ENCODE data around the gene RFX2.

The RFX2 gene

DNA sequence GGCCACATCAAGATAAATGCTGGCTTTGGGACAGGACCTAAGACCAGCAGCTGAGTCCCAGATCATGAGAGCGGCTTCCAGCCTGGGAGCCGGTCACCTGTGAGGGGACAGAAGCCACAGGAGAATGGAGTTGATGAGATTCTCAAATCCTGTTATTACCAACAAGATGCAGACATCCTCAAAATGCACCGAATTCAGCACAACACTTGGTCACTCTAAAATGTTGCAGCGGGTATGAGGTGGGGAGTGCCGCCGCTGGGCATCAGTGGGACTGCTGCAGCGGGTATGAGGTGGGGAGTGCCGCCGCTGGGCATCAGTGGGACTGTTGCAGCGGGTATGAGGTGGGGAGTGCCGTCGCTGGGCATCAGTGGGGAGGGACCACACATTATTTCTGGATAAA is 153.6 kb downstream of the RFX2 start:
- Histone ChIP-seq H3K27me3 (replicated peaks; ENCODE audit: control insufficient read depth, insufficient read depth, low read length) (no peaks in the 10 kb centered on the region), H3K36me3 (ENCODE audit: control insufficient read depth, insufficient read depth, low read length) (peaks cover 2% of the 10 kb centered on the region), H3K4me3 (replicated peaks; ENCODE audit: low read depth, low read length) (no peak overlapping the region)
- DNase-seq (ENCODE audit: extremely low read depth, insufficient read length) = no peak
- TF ChIP-seq, protein P1, sequence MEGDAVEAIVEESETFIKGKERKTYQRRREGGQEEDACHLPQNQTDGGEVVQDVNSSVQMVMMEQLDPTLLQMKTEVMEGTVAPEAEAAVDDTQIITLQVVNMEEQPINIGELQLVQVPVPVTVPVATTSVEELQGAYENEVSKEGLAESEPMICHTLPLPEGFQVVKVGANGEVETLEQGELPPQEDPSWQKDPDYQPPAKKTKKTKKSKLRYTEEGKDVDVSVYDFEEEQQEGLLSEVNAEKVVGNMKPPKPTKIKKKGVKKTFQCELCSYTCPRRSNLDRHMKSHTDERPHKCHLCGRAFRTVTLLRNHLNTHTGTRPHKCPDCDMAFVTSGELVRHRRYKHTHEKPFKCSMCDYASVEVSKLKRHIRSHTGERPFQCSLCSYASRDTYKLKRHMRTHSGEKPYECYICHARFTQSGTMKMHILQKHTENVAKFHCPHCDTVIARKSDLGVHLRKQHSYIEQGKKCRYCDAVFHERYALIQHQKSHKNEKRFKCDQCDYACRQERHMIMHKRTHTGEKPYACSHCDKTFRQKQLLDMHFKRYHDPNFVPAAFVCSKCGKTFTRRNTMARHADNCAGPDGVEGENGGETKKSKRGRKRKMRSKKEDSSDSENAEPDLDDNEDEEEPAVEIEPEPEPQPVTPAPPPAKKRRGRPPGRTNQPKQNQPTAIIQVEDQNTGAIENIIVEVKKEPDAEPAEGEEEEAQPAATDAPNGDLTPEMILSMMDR (IDR thresholded peaks at IDR 0.05; ENCODE audit: insufficient read depth, low read length, poor library complexity, severe bottlenecking) = no peak

DNA sequence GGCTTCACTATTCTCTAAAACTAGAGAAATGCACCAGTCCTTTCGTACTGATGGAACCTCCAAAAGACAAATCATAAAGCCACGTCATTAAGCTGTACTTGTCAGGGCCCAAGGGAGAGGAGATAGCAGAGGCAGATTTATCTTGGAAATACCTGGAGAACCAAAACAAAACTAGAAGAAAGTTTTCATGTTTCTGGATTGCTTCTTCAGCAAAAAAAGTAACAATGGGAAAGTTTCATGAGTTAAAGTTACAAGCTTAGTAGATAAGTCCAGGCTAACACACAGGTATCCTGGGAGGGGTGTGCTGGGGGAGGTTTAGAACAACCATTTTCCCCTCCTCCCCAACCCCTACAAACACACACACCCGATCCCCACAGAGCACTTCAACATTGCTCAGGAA is 154.0 kb downstream of the RFX2 start:
- Histone ChIP-seq H3K4me3 (replicated peaks; ENCODE audit: low read depth, low read length) (no peak overlapping the region), H3K27me3 (replicated peaks; ENCODE audit: control insufficient read depth, insufficient read depth, low read length) (no peaks in the 10 kb centered on the region), H3K36me3 (ENCODE audit: control insufficient read depth, insufficient read depth, low read length) (peaks cover 2% of the 10 kb centered on the region)
- DNase-seq (ENCODE audit: extremely low read depth, insufficient read length) = no peak
- TF ChIP-seq, protein P1 (IDR thresholded peaks at IDR 0.05; ENCODE audit: insufficient read depth, low read length, poor library complexity, severe bottlenecking) = no peak

GRCh38 chr19:5955636-5955935 is 154.7 kb downstream of the RFX2 start:
- DNase-seq (ENCODE audit: extremely low read depth, insufficient read length) = no peak
- TF ChIP-seq, protein P1 (IDR thresholded peaks at IDR 0.05; ENCODE audit: insufficient read depth, low read length, poor library complexity, severe bottlenecking) = no peak
- no peak overlapping the region for H3K4me3 ChIP-seq (replicated peaks; ENCODE audit: low read depth, low read length)

DNA sequence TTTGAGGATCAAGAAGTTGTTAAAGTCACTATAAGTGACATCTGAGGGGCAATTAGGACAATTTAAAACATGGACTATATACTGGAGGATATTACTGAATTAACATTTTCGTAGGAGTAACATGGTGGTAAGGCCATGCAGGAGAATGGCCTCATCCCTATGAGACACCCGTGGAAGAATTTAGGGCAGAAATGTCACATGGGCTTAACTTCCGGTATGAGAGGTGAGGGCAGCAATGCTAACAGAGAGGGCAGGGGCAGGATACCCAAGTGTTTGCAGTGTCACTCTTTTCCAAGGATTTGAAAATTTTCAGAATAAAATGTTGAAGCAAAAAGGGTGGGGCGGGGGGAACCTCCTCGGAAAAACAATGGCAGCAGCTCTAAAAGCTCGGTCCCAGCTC is 156.0 kb downstream of the RFX2 start:
- no peak for DNase-seq (ENCODE audit: extremely low read depth, insufficient read length)

More at GRCh38 chr19:5955636-5955935, 154.7 kb downstream of the RFX2 start:
- no peaks in the 10 kb centered on the region for H3K27me3 ChIP-seq (replicated peaks; ENCODE audit: control insufficient read depth, insufficient read depth, low read length)
- peaks cover 2% of the 10 kb centered on the region for H3K36me3 ChIP-seq (ENCODE audit: control insufficient read depth, insufficient read depth, low read length)

DNA sequence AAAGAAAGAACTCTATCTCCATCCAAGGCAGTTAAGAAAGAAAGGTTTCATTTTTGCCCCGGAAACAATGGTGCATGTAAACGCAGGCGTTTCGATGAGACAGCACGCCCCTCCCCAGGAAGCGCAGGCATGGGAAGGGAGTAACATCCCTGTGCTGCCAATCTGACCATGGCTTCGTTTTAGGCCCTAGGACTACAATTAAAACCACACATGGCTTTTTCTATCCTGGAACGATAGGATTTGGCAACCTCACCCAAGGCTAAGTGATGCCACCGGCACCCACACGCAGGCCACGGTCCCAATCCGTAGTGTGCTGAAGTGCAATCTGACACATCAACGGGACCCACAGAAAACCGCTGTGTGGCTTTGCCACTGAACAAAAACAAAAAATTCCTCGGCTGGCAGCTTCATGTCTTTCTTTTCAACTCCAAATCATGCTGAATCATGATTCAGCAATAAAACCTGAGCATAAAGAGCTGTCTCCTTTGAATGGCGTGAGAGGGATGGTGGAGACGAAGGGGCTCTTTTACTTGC is 156.6 kb downstream of the RFX2 start:
- TF ChIP-seq, protein P1 (IDR thresholded peaks at IDR 0.05; ENCODE audit: insufficient read depth, low read length, poor library complexity, severe bottlenecking) = no peak
- H3K27me3 ChIP-seq (replicated peaks; ENCODE audit: control insufficient read depth, insufficient read depth, low read length) = no peaks in the 10 kb centered on the region
- peaks cover 2% of the 10 kb centered on the region; the same call in 1 of the 2 replicates for H3K36me3 ChIP-seq (ENCODE audit: control insufficient read depth, insufficient read depth, low read length)
- no peak overlapping the region for H3K4me3 ChIP-seq (replicated peaks; ENCODE audit: low read depth, low read length)
- DNase-seq (ENCODE audit: extremely low read depth, insufficient read length) = no peak

More for the DNA sequence above, 156.0 kb downstream of the RFX2 start:
- H3K4me3 ChIP-seq (replicated peaks; ENCODE audit: low read depth, low read length) = no peak overlapping the region
- H3K36me3 ChIP-seq (ENCODE audit: control insufficient read depth, insufficient read depth, low read length) = peaks cover 2% of the 10 kb centered on the region; the same call in 1 of the 2 replicates
- TF ChIP-seq, protein P1 (IDR thresholded peaks at IDR 0.05; ENCODE audit: insufficient read depth, low read length, poor library complexity, severe bottlenecking) = no peak
- no peaks in the 10 kb centered on the region for H3K27me3 ChIP-seq (replicated peaks; ENCODE audit: control insufficient read depth, insufficient read depth, low read length)

DNA sequence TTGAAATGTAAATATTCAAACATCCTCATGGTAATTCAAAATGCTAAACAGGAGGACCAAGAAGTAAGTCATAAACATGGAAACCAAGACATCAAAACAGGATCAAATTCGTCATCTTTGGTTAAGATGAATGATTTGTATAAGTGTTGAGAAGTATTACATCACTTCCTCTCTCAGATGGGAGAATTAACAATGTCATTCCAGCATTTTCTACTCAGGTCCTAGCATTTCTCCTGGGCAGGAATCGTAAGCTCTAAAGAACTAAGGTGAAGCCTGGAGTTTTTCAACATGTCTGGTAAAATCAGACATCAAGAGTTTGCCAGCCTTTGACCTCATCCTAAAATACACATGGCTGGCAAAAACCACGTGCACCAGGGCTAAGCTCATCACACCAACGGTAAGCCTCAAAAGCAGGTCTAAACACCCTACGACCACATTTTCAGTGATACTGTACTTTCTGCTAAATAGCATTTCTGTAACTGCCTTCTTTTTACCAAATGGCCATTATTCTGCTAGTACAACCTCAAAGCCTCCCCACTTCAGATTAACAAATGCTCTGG is 157.2 kb downstream of the RFX2 start:
- Histone ChIP-seq H3K4me3 (replicated peaks; ENCODE audit: low read depth, low read length) (no peak overlapping the region), H3K36me3 (ENCODE audit: control insufficient read depth, insufficient read depth, low read length) (peaks cover 2% of the 10 kb centered on the region; the same call in 1 of the 2 replicates), H3K27me3 (replicated peaks; ENCODE audit: control insufficient read depth, insufficient read depth, low read length) (no peaks in the 10 kb centered on the region)
- no peak for DNase-seq (ENCODE audit: extremely low read depth, insufficient read length)
- TF ChIP-seq, protein P1 (IDR thresholded peaks at IDR 0.05; ENCODE audit: insufficient read depth, low read length, poor library complexity, severe bottlenecking) = no peak
